ENCODE results near the gene CAMK1G.
A peak's percentile ranks its signal among the peaks of the same experiment; 100 is the strongest.

Gene CAMK1G

GRCh38 chr1:209603877-209604276, 20.4 kb downstream of the CAMK1G start:
- no peak for DNase-seq (ENCODE audit: low read depth)
- no peak for TF ChIP-seq CTCF (IDR thresholded peaks at IDR 0.05; ENCODE audit: low read depth, low read length, missing control alignments)
- no peak overlapping the region for H3K4me3 ChIP-seq (ENCODE audit: low read depth, low read length)

GRCh38 chr1:209607102-209607794, 23.7 kb downstream of the CAMK1G start:
- TF ChIP-seq CTCF (IDR thresholded peaks at IDR 0.05; ENCODE audit: low read depth, low read length, missing control alignments) = no peak

GRCh38 chr1:209607795-209608178, 24.3 kb downstream of the CAMK1G start:
- H3K4me3 ChIP-seq (ENCODE audit: low read depth, low read length) = no peak overlapping the region
- TF ChIP-seq CTCF (IDR thresholded peaks at IDR 0.05; ENCODE audit: low read depth, low read length, missing control alignments) = no peak
- no peak for DNase-seq (ENCODE audit: low read depth)

More at GRCh38 chr1:209607102-209607794, 23.7 kb downstream of the CAMK1G start:
- DNase-seq (ENCODE audit: low read depth) = peak; percentile 8
- no peak overlapping the region for H3K4me3 ChIP-seq (ENCODE audit: low read depth, low read length)

- no peak overlapping the region for H3K4me3 ChIP-seq (ENCODE audit: low read depth, low read length)
Measured at GRCh38 chr1:209609041-209609790, 25.7 kb downstream of the CAMK1G start.

GRCh38 chr1:209609791-209610630, 26.5 kb downstream of the CAMK1G start:
- no peak for TF ChIP-seq CTCF (IDR thresholded peaks at IDR 0.05; ENCODE audit: low read depth, low read length, missing control alignments)
- DNase-seq (ENCODE audit: low read depth) = no peak
- H3K4me3 ChIP-seq (ENCODE audit: low read depth, low read length) = no peak overlapping the region

More at GRCh38 chr1:209609041-209609790, 25.7 kb downstream of the CAMK1G start:
- no peak for DNase-seq (ENCODE audit: low read depth)
- no peak for TF ChIP-seq CTCF (IDR thresholded peaks at IDR 0.05; ENCODE audit: low read depth, low read length, missing control alignments)

- no peak overlapping the region for H3K4me3 ChIP-seq (ENCODE audit: low read depth, low read length)
- no peak for TF ChIP-seq CTCF (IDR thresholded peaks at IDR 0.05; ENCODE audit: low read depth, low read length, missing control alignments)
- DNase-seq (ENCODE audit: low read depth) = no peak
Measured at GRCh38 chr1:209610631-209610905, 27.1 kb downstream of the CAMK1G start.
